Measurements from ENCODE around the gene RBMS1.

RBMS1 gene

DNA sequence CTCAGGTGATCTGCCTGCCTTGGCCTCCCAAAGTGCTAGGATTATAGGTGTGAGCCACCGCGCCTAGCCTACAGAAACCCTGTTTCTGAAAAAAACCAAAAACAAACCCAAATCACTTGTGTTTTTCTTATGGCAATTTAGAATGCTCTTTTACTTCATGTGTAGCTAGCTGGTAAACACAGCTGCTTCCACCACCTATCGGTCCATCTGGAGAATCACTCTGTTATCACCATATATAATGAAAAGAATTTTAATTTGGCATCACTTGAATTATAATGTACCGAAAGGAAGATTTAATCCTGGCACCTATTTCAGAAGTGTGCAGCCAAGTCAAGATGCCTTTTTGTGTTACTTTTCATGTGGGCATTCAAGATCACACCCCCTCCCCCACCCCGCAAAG is 207.1 kb downstream of the RBMS1 start:
- Histone ChIP-seq H3K36me3 (ENCODE audit: insufficient read depth) (no peaks in the 10 kb centered on the region), H3K4me3 (IDR thresholded peaks at IDR 0.05; ENCODE audit: insufficient read depth, low read depth, low read length) (no peak overlapping the region), H2AFZ (ENCODE audit: low read depth) (no peak overlapping the region), H3K4me1 (ENCODE audit: low read depth, poor library complexity, severe bottlenecking) (peaks cover 13% of the 10 kb centered on the region), H3K9ac (no peak overlapping the region), H3K79me2 (ENCODE audit: insufficient read depth, low read depth) (no peaks in the 10 kb centered on the region), H3K4me2 (no peak overlapping the region), H3K27me3 (ENCODE audit: insufficient read depth, low read depth) (no peaks in the 10 kb centered on the region), H4K20me1 (ENCODE audit: insufficient read depth) (no peaks in the 10 kb centered on the region), H3K27ac (no peak overlapping the region)
- TF ChIP-seq CTCF (conservative IDR thresholded peaks at IDR 0.05; ENCODE audit: low read depth, low read length), result no peak

- TF ChIP-seq CTCF (conservative IDR thresholded peaks at IDR 0.05; ENCODE audit: low read depth, low read length), result no peak
- H4K20me1 ChIP-seq (ENCODE audit: insufficient read depth), result no peaks in the 10 kb centered on the region
- H3K27ac ChIP-seq, result no peak overlapping the region
- H3K27me3 ChIP-seq (ENCODE audit: insufficient read depth, low read depth), result no peaks in the 10 kb centered on the region
- H2AFZ ChIP-seq (ENCODE audit: low read depth), result no peak overlapping the region
- no peak overlapping the region for H3K4me2 ChIP-seq
- no peaks in the 10 kb centered on the region for H3K79me2 ChIP-seq (ENCODE audit: insufficient read depth, low read depth)
- no peak overlapping the region for H3K9ac ChIP-seq
- peaks cover 21% of the 10 kb centered on the region for H3K4me1 ChIP-seq (ENCODE audit: low read depth, poor library complexity, severe bottlenecking)
- no peaks in the 10 kb centered on the region for H3K36me3 ChIP-seq (ENCODE audit: insufficient read depth)
- H3K4me3 ChIP-seq (IDR thresholded peaks at IDR 0.05; ENCODE audit: insufficient read depth, low read depth, low read length), result no peak overlapping the region
These were observed 209.9 kb downstream of the RBMS1 start for GRCh38 chr2:160283675-160284074.

DNA sequence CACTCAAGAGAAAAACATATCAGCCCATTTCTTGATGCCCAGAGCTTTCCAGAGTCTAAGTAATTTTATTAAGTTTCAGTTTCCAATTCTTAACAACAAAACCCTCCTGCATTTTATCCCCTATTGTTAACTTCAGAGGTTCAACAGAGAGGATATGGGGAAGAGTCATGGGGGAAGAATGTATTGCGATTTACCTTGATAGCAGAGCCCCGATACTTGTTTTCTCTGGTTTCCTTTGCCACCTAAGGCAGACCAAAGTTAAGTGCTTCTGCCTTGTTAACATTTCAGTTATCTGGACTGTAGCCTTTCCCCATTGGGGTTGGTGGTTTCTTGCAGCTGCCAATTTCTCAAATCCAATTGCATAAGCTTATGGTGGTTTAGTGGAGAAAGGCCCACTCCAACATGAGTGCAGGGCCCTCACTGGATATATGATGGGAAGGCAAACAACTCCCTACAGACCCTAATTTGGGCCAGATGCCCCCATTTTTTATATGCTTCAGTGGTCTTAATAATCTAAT is 211.5 kb downstream of the RBMS1 start:
- TF ChIP-seq CTCF (conservative IDR thresholded peaks at IDR 0.05; ENCODE audit: low read depth, low read length), result no peak
- Histone ChIP-seq H2AFZ (ENCODE audit: low read depth) (no peak overlapping the region), H3K4me3 (IDR thresholded peaks at IDR 0.05; ENCODE audit: insufficient read depth, low read depth, low read length) (no peak overlapping the region), H3K4me2 (peak overlapping the region; percentile 29; the same call in 1 of the 2 replicates), H4K20me1 (ENCODE audit: insufficient read depth) (no peaks in the 10 kb centered on the region), H3K79me2 (ENCODE audit: insufficient read depth, low read depth) (no peaks in the 10 kb centered on the region), H3K4me1 (ENCODE audit: low read depth, poor library complexity, severe bottlenecking) (peaks cover 21% of the 10 kb centered on the region), H3K9ac (no peak overlapping the region), H3K27me3 (ENCODE audit: insufficient read depth, low read depth) (no peaks in the 10 kb centered on the region), H3K36me3 (ENCODE audit: insufficient read depth) (no peaks in the 10 kb centered on the region), H3K27ac (peak overlapping the region; percentile 5; the same call in 1 of the 2 replicates)

GRCh38 chr2:160281213-160281612 is 212.4 kb downstream of the RBMS1 start:
- Histone ChIP-seq H3K27ac (no peak overlapping the region), H3K4me1 (ENCODE audit: low read depth, poor library complexity, severe bottlenecking) (peaks cover 21% of the 10 kb centered on the region), H3K36me3 (ENCODE audit: insufficient read depth) (no peaks in the 10 kb centered on the region), H3K9ac (no peak overlapping the region), H3K27me3 (ENCODE audit: insufficient read depth, low read depth) (no peaks in the 10 kb centered on the region), H3K4me3 (IDR thresholded peaks at IDR 0.05; ENCODE audit: insufficient read depth, low read depth, low read length) (no peak overlapping the region), H3K4me2 (peak overlapping the region; percentile 29; the same call in 1 of the 2 replicates), H3K79me2 (ENCODE audit: insufficient read depth, low read depth) (no peaks in the 10 kb centered on the region), H4K20me1 (ENCODE audit: insufficient read depth) (no peaks in the 10 kb centered on the region), H2AFZ (ENCODE audit: low read depth) (no peak overlapping the region)
- no peak for TF ChIP-seq CTCF (conservative IDR thresholded peaks at IDR 0.05; ENCODE audit: low read depth, low read length)
